Measurements from ENCODE around the gene SCAMP2.

Gene SCAMP2

GRCh38 chr15:74817370-74817737 is 55.8 kb downstream of the SCAMP2 start:
- no peak overlapping the region for H3K4me3 ChIP-seq (ENCODE audit: low read length)
- peak; percentile 14 for TF ChIP-seq CTCF (conservative IDR thresholded peaks at IDR 0.05; ENCODE audit: low read depth, low read length)
- no peak for DNase-seq (ENCODE audit: low read depth)

- H3K4me3 ChIP-seq (ENCODE audit: low read length): no peak overlapping the region
- TF ChIP-seq CTCF (conservative IDR thresholded peaks at IDR 0.05; ENCODE audit: low read depth, low read length): peak; percentile 4
- no peak for DNase-seq (ENCODE audit: low read depth)
These were observed 56.4 kb downstream of the SCAMP2 start for GRCh38 chr15:74816624-74817369.

GRCh38 chr15:74815961-74816360 is 57.2 kb downstream of the SCAMP2 start:
- no peak for TF ChIP-seq CTCF (conservative IDR thresholded peaks at IDR 0.05; ENCODE audit: low read depth, low read length)
- DNase-seq (ENCODE audit: low read depth): no peak
- no peak overlapping the region for H3K4me3 ChIP-seq (ENCODE audit: low read length)

GRCh38 chr15:74815121-74815934 is 57.8 kb downstream of the SCAMP2 start:
- no peak for TF ChIP-seq CTCF (conservative IDR thresholded peaks at IDR 0.05; ENCODE audit: low read depth, low read length)
- no peak overlapping the region for H3K4me3 ChIP-seq (ENCODE audit: low read length)

GRCh38 chr15:74812533-74812932 is 60.6 kb downstream of the SCAMP2 start, which contains the start of gene LMAN1L:
Gene LMAN1L, plus strand, starts transcription at chr15:74812835. Its CDS starts 20 bp downstream, at chr15:74812855.
- no peak for TF ChIP-seq CTCF (conservative IDR thresholded peaks at IDR 0.05; ENCODE audit: low read depth, low read length)
- DNase-seq (ENCODE audit: low read depth): no peak
- H3K4me3 ChIP-seq (ENCODE audit: low read length): no peak within 1 kb of the TSS

More at GRCh38 chr15:74815121-74815934, 57.8 kb downstream of the SCAMP2 start:
- DNase-seq (ENCODE audit: low read depth): no peak

GRCh38 chr15:74809956-74810355 is 63.2 kb downstream of the SCAMP2 start:
- H3K4me3 ChIP-seq (ENCODE audit: low read length): no peak overlapping the region
- DNase-seq (ENCODE audit: low read depth): no peak
- no peak for TF ChIP-seq CTCF (conservative IDR thresholded peaks at IDR 0.05; ENCODE audit: low read depth, low read length)
